Endothelial cell of umbilical vein (primary cell): ENCODE data around the gene PRKCB. TPM values are rescaled to one million over a fixed set of nuclear protein-coding genes. Genes with fewer than 3 reads are reported as not detected.

Source experiments
- BruUV-seq: library from RNA; stranded (reverse); fragments of 400-500 nt; replicated peaks from 2 replicates; lab custom pipeline; 2021; lab: Mats Ljungman, UMichigan
- CTCF ChIA-PET: fragments of 300-600, 350-600 bp; sonication (Branson Sonifier 250); formaldehyde crosslinking; loops from one replicate; lab custom pipeline; 2021; ENCODE audit warnings: antibody characterized with exemption, inconsistent platforms; lab: Charles Lee
- POLR2A ChIA-PET: fragments of 300-600, 350-600 bp; sonication (Branson Sonifier 250); formaldehyde crosslinking; loops from one replicate; lab custom pipeline; 2021; ENCODE audit warnings: antibody characterized with exemption, inconsistent platforms; lab: Charles Lee
- DNase-seq: peaks from one replicate; pipeline ENCODE4 v3.0.0-alpha.2; 2011; ENCODE audit warnings: low read depth, low spot score
- FAIRE-seq: peaks from 2 replicates; lab custom pipeline; 2011; peaks lifted over from hg19 to GRCh38; lab: Jason Lieb, UNC
- H2AFZ ChIP-seq: 2 replicates; pipeline ENCODE4 v1.6.0; 2012; ENCODE audit warnings: low read depth, low read length, control low read depth, inconsistent platforms
- H3K27ac ChIP-seq: 2 replicates; pipeline ENCODE4 v1.5.1; 2011; ENCODE audit warnings: low read depth, mild to moderate bottlenecking, control low read depth, low read length, moderate library complexity; ENCODE audit not compliant: insufficient read depth
- H3K27me3 ChIP-seq, 2 experiments: 2 replicates each; pipeline versions ENCODE4 v1.6.0 to v1.6.1; 2011; ENCODE audit warnings: low read length in 2 of 2, mixed read lengths in 1 of 2; ENCODE audit not compliant: control insufficient read depth in 2 of 2, insufficient read depth in 2 of 2
- H3K36me3 ChIP-seq, 2 experiments: 2 replicates in 1 of 2; 3 replicates in 1 of 2; pipeline ENCODE4 v1.5.1; 2011; ENCODE audit warnings: low read length in 2 of 2, mild to moderate bottlenecking in 1 of 2, moderate library complexity in 1 of 2; ENCODE audit not compliant: control insufficient read depth in 2 of 2, insufficient read depth in 2 of 2; ENCODE audit errors: extremely low read depth in 1 of 2
- H3K4me1 ChIP-seq: 3 replicates; pipeline ENCODE4 v1.5.1; 2011; ENCODE audit warnings: mild to moderate bottlenecking, low read length; ENCODE audit not compliant: control insufficient read depth, insufficient read depth; ENCODE audit errors: extremely low read depth
- H3K4me2 ChIP-seq: 2 replicates; pipeline ENCODE4 v1.6.1; 2011; ENCODE audit warnings: low read length, control low read depth, mixed read lengths; ENCODE audit not compliant: insufficient read depth
- H3K4me3 ChIP-seq, 3 experiments: fragments of 200-600 bp in 1 of 3; sonication (generic), shearing (Covaris generic) in 1 of 3; replicated peaks in 1 of 3; 2 replicates each; pipeline ENCODE4 v1.5.1; 2011 to 2016; ENCODE audit warnings: control low read depth in 3 of 3, low read length in 3 of 3, mild to moderate bottlenecking in 2 of 3, inconsistent platforms in 1 of 3, low read depth in 1 of 3, moderate library complexity in 1 of 3; ENCODE audit not compliant: insufficient read depth in 1 of 3
- H3K79me2 ChIP-seq: 2 replicates; pipeline ENCODE4 v1.6.0; 2012; ENCODE audit warnings: low read length, inconsistent platforms; ENCODE audit not compliant: control insufficient read depth, insufficient read depth
- H3K9ac ChIP-seq: replicated peaks from 2 replicates; pipeline ENCODE3; 2011; ENCODE audit warnings: low read length, control low read depth; ENCODE audit not compliant: insufficient read depth; ENCODE audit errors: extremely low read depth
- H3K9me1 ChIP-seq: replicated peaks from 3 replicates; pipeline ENCODE4 v1.6.0; 2011; ENCODE audit warnings: mild to moderate bottlenecking, low read length; ENCODE audit not compliant: control insufficient read depth, insufficient read depth; ENCODE audit errors: extremely low read depth
- H3K9me3 ChIP-seq: replicated peaks from 2 replicates; pipeline ENCODE4 v1.5.1; 2012; ENCODE audit warnings: low read length, inconsistent platforms; ENCODE audit not compliant: control insufficient read depth, insufficient read depth
- H4K20me1 ChIP-seq: replicated peaks from 2 replicates; pipeline ENCODE3; 2011; ENCODE audit warnings: mild to moderate bottlenecking, low read length; ENCODE audit not compliant: control insufficient read depth, insufficient read depth; ENCODE audit errors: extremely low read depth
- EZH2 ChIP-seq: IDR thresholded peaks from 2 replicates; pipeline ENCODE4 v1.6.1; 2012; ENCODE audit warnings: borderline replicate concordance, low read depth, mild to moderate bottlenecking, moderate library complexity, low read length, inconsistent platforms; ENCODE audit not compliant: severe bottlenecking
- FOS ChIP-seq: IDR thresholded peaks from 2 replicates; pipeline ENCODE4 v1.6.1; 2011; ENCODE audit warnings: mild to moderate bottlenecking, low read length, moderate library complexity, borderline replicate concordance; ENCODE audit not compliant: insufficient read depth
- GATA2 ChIP-seq: IDR thresholded peaks from 2 replicates; pipeline ENCODE4 v1.7.0; 2011; ENCODE audit warnings: low read depth, mild to moderate bottlenecking, moderate library complexity, mixed read lengths, low read length; ENCODE audit not compliant: insufficient read length, insufficient read depth
- JUN ChIP-seq: IDR thresholded peaks from 2 replicates; pipeline ENCODE4 v1.6.1; 2011; ENCODE audit warnings: borderline replicate concordance, low read depth; ENCODE audit not compliant: insufficient read length, insufficient read depth
- MYC ChIP-seq: IDR thresholded peaks from one replicate; pipeline ENCODE4 v1.6.1; 2011; ENCODE audit warnings: mild to moderate bottlenecking, low read depth, low read length
- POLR2A ChIP-seq: IDR thresholded peaks from 2 replicates; pipeline ENCODE4 v1.6.1; 2012; ENCODE audit warnings: low read depth, mild to moderate bottlenecking, control low read depth, low read length
- POLR2AphosphoS5 ChIP-seq: IDR thresholded peaks from 2 replicates; pipeline ENCODE4 v1.6.1; 2012; ENCODE audit warnings: low read depth, mild to moderate bottlenecking, control low read depth, low read length, moderate library complexity; ENCODE audit not compliant: insufficient read depth
- dilution Hi-C: fragments of 300-500 bp; cut with MboI; formaldehyde crosslinking; loops from one replicate; pipeline ENCODE4 v1.15.0; 2019; ENCODE audit warnings: low sequenced_read_pairs; ENCODE audit not compliant: extremely low pct_ligation_motif_present
- intact Hi-C: fragments of 100-400 bp; cut with micrococcal nuclease; formaldehyde crosslinking; loops from one replicate; pipeline ENCODE4 v1.10.0; 2022
- polyA plus RNA-seq, 4 experiments: library from polyadenylated mRNA; depleted of rRNA in 3 of 4; stranded (reverse) in 3 of 4; unstranded in 1 of 4; fragments of >200 nt; gene quantifications; 2 replicates each; pipeline versions ENCODE4 v1.2.1 to v1.2.3, GENCODE V29; 2011 to 2012; ENCODE audit warnings: missing spikeins in 1 of 4
- total RNA-seq: library from RNA; stranded (reverse); gene quantifications from 2 replicates; pipeline ENCODE4 v1.2.3, GENCODE V29; 2021
- TF ChIP-seq, protein P1 (sequence below), 2 donors: IDR thresholded peaks; 1 replicate in 1 of 2; 2 replicates in 1 of 2; pipeline ENCODE4 v1.5.1; 2011; ENCODE audit warnings: low read length in 2 of 2, mild to moderate bottlenecking in 2 of 2, moderate library complexity in 2 of 2, control low read depth in 1 of 2, inconsistent platforms in 1 of 2, low read depth in 1 of 2; ENCODE audit not compliant: insufficient read depth in 1 of 2; ENCODE audit errors: extremely low read depth in 1 of 2
- TF ChIP-seq, protein P2 (sequence below): IDR thresholded peaks from 2 replicates; pipeline ENCODE4 v1.6.1; 2011; ENCODE audit not compliant: insufficient read depth, insufficient read length

PRKCB gene
- total and polyA plus RNA-seq, 2 donors (not counting 3 experiments of a cell fraction or from before 2014, with no cell fraction given), result 0.01 TPM; not detected in 1

DNA sequence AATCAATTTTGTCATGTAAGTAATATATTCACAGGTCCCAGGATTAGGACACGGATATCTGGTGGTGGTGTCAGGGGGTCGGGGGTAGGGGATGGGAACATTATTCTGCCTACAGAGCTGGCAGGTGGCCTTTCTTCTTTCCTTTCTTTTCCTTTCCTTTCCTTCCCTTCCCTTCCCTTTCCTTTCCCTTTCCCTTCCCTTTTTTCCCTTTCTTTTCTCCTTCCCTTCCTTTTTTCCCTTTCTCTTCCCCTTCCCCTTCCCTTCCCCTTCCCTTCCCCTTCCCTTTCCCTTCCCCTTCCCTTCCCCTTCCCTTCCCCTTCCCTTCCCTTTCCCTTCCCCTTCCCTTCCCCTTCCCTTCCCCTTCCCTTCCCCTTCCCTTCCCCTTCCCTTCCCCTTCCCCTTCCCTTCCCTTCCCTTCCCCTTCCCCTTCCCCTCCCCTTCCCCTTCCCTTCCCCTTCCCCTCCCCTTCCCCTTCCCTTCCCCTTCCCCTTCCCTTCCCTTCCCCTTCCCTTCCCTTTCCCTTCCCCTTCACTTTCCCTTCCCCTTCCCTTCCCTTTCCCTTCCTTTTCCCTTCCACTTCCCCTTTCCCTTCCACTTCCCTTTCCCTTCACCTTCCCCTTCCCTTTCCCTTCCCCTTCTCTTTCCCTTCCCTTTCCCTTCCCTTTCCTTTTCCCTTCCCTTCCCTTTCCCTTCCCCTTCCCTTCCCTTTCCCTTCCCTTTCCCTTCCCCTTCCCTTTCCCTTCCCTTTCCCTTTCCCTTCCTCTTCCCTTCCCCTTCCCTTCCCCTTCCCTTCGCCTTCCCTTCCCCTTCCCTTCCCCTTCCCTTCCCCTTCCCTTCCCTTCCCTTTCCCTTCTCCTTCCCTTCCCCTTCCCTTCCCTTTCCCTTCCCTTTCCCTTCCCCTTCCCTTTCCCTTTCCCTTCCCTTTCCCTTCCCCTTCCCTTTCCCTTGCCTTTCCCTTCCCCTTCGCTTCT is 145.9 kb downstream of the PRKCB start:
- Histone ChIP-seq H2AFZ (no peak overlapping the region), H3K36me3 (no peaks in the 10 kb centered on the region), H3K4me1 (no peaks in the 10 kb centered on the region), H3K79me2 (no peaks in the 10 kb centered on the region), H3K9me3 (no peaks in the 10 kb centered on the region), H4K20me1 (no peaks in the 10 kb centered on the region), H3K4me3 (no peak overlapping the region), H3K27me3 (no peaks in the 10 kb centered on the region), H3K9me1 (no peaks in the 10 kb centered on the region), H3K4me2 (no peak overlapping the region), H3K9ac (no peak overlapping the region), H3K27ac (no peak overlapping the region)
- CTCF ChIA-PET, result no interaction called here
- POLR2A ChIA-PET, result no interaction called here
- TF ChIP-seq, protein P1, sequence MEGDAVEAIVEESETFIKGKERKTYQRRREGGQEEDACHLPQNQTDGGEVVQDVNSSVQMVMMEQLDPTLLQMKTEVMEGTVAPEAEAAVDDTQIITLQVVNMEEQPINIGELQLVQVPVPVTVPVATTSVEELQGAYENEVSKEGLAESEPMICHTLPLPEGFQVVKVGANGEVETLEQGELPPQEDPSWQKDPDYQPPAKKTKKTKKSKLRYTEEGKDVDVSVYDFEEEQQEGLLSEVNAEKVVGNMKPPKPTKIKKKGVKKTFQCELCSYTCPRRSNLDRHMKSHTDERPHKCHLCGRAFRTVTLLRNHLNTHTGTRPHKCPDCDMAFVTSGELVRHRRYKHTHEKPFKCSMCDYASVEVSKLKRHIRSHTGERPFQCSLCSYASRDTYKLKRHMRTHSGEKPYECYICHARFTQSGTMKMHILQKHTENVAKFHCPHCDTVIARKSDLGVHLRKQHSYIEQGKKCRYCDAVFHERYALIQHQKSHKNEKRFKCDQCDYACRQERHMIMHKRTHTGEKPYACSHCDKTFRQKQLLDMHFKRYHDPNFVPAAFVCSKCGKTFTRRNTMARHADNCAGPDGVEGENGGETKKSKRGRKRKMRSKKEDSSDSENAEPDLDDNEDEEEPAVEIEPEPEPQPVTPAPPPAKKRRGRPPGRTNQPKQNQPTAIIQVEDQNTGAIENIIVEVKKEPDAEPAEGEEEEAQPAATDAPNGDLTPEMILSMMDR (IDR thresholded peaks at IDR 0.05; ENCODE audit: extremely low read depth in 1 of 2, insufficient read depth in 1 of 2, low read depth in 1 of 2, low read length in 2 of 2), result no peak
- no peak for TF ChIP-seq EZH2
- TF ChIP-seq JUN, result no peak
- no peak for TF ChIP-seq GATA2
- no peak for TF ChIP-seq POLR2AphosphoS5
- no peak for TF ChIP-seq POLR2A
- TF ChIP-seq FOS, result no peak
- TF ChIP-seq MYC, result no peak
- TF ChIP-seq, protein P2, sequence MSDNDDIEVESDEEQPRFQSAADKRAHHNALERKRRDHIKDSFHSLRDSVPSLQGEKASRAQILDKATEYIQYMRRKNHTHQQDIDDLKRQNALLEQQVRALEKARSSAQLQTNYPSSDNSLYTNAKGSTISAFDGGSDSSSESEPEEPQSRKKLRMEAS, result no peak
- BruUV-seq, result no TSS peak
- intact Hi-C loops (no loop called here), dilution Hi-C loops (no loop called here)
- FAIRE-seq (no peak), DNase-seq (no peak)
